Measurements from ENCODE around the gene ALAD. TPM values are rescaled to one million over a fixed set of nuclear protein-coding genes. Genes with fewer than 3 reads are reported as not detected.
A peak's percentile ranks its signal among the peaks of the same experiment; 100 is the strongest.

Gene ALAD
- total and polyA plus RNA-seq, 2 experiments from 2014 or later = 19.1 to 20.3 TPM

GRCh38 chr9:113361304-113362018 is 39.6 kb downstream of the ALAD start:
- no peak overlapping the region for H3K4me3 ChIP-seq
- no peaks in the 10 kb centered on the region for H3K27me3 ChIP-seq
- H3K4me1 ChIP-seq (ENCODE audit: low read depth) = no peaks in the 10 kb centered on the region
- H3K36me3 ChIP-seq = no peaks in the 10 kb centered on the region
- H3K27ac ChIP-seq = no peak overlapping the region
- peak in 1 of 2 donors; percentile 54 for DNase-seq (ENCODE audit: low read depth in 1 of 2, low spot score in 1 of 2)
- TF ChIP-seq CTCF (IDR thresholded peaks at IDR 0.05; ENCODE audit: low read depth, low read length) = no peak
- H3K9me3 ChIP-seq (ENCODE audit: low read depth) = no peaks in the 10 kb centered on the region

- H3K27me3 ChIP-seq = no peaks in the 10 kb centered on the region
- TF ChIP-seq CTCF (IDR thresholded peaks at IDR 0.05; ENCODE audit: low read depth, low read length) = no peak
- no peaks in the 10 kb centered on the region for H3K36me3 ChIP-seq
- no peak for DNase-seq (ENCODE audit: low read depth in 1 of 2, low spot score in 1 of 2)
- H3K27ac ChIP-seq = no peak overlapping the region
- H3K9me3 ChIP-seq (ENCODE audit: low read depth) = no peaks in the 10 kb centered on the region
- no peak overlapping the region for H3K4me3 ChIP-seq
- H3K4me1 ChIP-seq (ENCODE audit: low read depth) = no peaks in the 10 kb centered on the region
Observed at GRCh38 chr9:113360242-113360842, 40.7 kb downstream of the ALAD start.

GRCh38 chr9:113359385-113359784 is 41.7 kb downstream of the ALAD start:
- no peaks in the 10 kb centered on the region for H3K4me1 ChIP-seq (ENCODE audit: low read depth)
- H3K4me3 ChIP-seq = no peak overlapping the region
- no peaks in the 10 kb centered on the region for H3K27me3 ChIP-seq
- no peak overlapping the region for H3K27ac ChIP-seq
- H3K36me3 ChIP-seq = no peaks in the 10 kb centered on the region
- DNase-seq (ENCODE audit: low read depth in 1 of 2, low spot score in 1 of 2) = no peak
- H3K9me3 ChIP-seq (ENCODE audit: low read depth) = no peaks in the 10 kb centered on the region
- no peak for TF ChIP-seq CTCF (IDR thresholded peaks at IDR 0.05; ENCODE audit: low read depth, low read length)

GRCh38 chr9:113356686-113357292 is 44.3 kb downstream of the ALAD start:
- Histone ChIP-seq H3K4me1 (ENCODE audit: low read depth) (no peaks in the 10 kb centered on the region), H3K36me3 (no peaks in the 10 kb centered on the region), H3K27ac (no peak overlapping the region), H3K4me3 (no peak overlapping the region), H3K27me3 (peaks cover 18% of the 10 kb centered on the region), H3K9me3 (ENCODE audit: low read depth) (no peaks in the 10 kb centered on the region)
- TF ChIP-seq CTCF (IDR thresholded peaks at IDR 0.05; ENCODE audit: low read depth, low read length) = no peak
- no peak for DNase-seq (ENCODE audit: low read depth in 1 of 2, low spot score in 1 of 2)

GRCh38 chr9:113355040-113355596 is 46.0 kb downstream of the ALAD start:
- H3K36me3 ChIP-seq = no peaks in the 10 kb centered on the region
- H3K27ac ChIP-seq = no peak overlapping the region
- peaks cover 35% of the 10 kb centered on the region for H3K27me3 ChIP-seq
- DNase-seq (ENCODE audit: low read depth in 1 of 2, low spot score in 1 of 2) = peak; percentile 38 to 41
- no peak overlapping the region for H3K4me3 ChIP-seq
- no peaks in the 10 kb centered on the region for H3K9me3 ChIP-seq (ENCODE audit: low read depth)
- peak; percentile 31 for TF ChIP-seq CTCF (IDR thresholded peaks at IDR 0.05; ENCODE audit: low read depth, low read length)
- peaks cover 2% of the 10 kb centered on the region for H3K4me1 ChIP-seq (ENCODE audit: low read depth)

Data from cardiac muscle cell (in vitro differentiated cells and primary cell).